ENCODE results near the gene CDIPT.
"Not testable (repeated sequence)": the region's sequence is repeated elsewhere in the genome, so short reads cannot be mapped to it uniquely, and the experiment has no call there.

DNA sequence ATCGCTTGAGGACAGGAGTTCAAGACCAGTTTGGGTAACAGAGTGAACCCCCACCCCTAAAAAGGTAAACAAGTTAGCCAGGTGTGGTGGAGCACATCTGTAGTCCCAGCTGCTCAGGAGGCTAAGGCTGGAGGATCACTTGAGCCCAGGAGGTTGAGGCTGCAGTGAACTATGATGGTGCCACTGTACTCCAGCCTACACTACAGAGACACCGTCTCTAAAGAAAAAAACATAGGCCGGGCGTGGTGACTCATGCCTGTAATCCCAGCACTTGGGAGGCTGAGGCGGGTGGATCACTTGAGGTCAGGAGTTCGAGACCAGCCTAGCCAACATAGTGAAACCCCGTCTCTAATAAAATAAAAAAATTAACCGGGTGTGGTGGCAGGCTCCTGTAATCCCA is 6.0 kb upstream of the CDIPT start:
- not testable (repeated sequence) for TF ChIP-seq CTCF, POLR2A (IDR thresholded peaks at IDR 0.05)
